ENCODE measurements around the gene POLE2.
"Not testable (repeated sequence)": the region's sequence is repeated elsewhere in the genome, so short reads cannot be mapped to it uniquely, and the experiment has no call there.

Gene POLE2

GRCh38 chr14:49619273-49619672 lies 68.7 kb downstream of the POLE2 start:
- DNase-seq: not testable (repeated sequence)

GRCh38 chr14:49617852-49618519 lies 70.0 kb downstream of the POLE2 start:
- DNase-seq: no peak

- peak; percentile 42 for DNase-seq
These were observed 72.2 kb downstream of the POLE2 start for GRCh38 chr14:49615776-49616175.

GRCh38 chr14:49614196-49614595 lies 73.8 kb downstream of the POLE2 start:
- no peak for DNase-seq

- DNase-seq: no peak
These were observed 75.3 kb downstream of the POLE2 start for GRCh38 chr14:49612671-49613070.

- no peak for DNase-seq
These were observed 75.8 kb downstream of the POLE2 start for GRCh38 chr14:49612251-49612650.

- no peak for DNase-seq
These were observed 80.4 kb downstream of the POLE2 start for GRCh38 chr14:49607583-49607982.

- peak; percentile 94 for DNase-seq
These were observed 89.3 kb downstream of the POLE2 start, which contains the start of gene LRR1 for GRCh38 chr14:49598485-49599300. LRR1 (plus strand) TSS chr14:49598940; CDS start chr14:49599021, 81 bp downstream.

- no peak for DNase-seq
These were observed 89.9 kb downstream of the POLE2 start for GRCh38 chr14:49598189-49598484.

GRCh38 chr14:49594347-49595091 lies 93.5 kb downstream of the POLE2 start:
- no peak for DNase-seq

Measured in NCI-H2171 treated with DMSO at 0.1 percent for 48 hours (cell line).